Psoas muscle (tissue), 8 donors: ENCODE measurements around the gene JAML. TPM values are rescaled to one million over a fixed set of nuclear protein-coding genes. Genes with fewer than 3 reads are reported as not detected.

ENCODE experiments used
- ATAC-seq, 4 donors: fragments of 200-7000 bp; cut with Tn5 transposase; one replicate each; pipeline ENCODE4 v1.9.1; 2020; ENCODE audit warnings: moderate library complexity in 3 of 4, mild to moderate bottlenecking in 2 of 4
- DNase-seq, 2 donors: peaks; one replicate each; pipeline ENCODE4 v3.0.0-alpha.2; 2020
- H3K27ac ChIP-seq: fragments of 200-600 bp; one replicate; pipeline ENCODE4 v1.8.0; 2022
- H3K27me3 ChIP-seq, 3 donors: fragments of 200-600 bp in 1 of 3; one replicate each; pipeline versions ENCODE4 v1.6.1 to v1.8.0; 2013 to 2022; ENCODE audit warnings: low read length in 2 of 3, mild to moderate bottlenecking in 2 of 3, moderate library complexity in 1 of 3; ENCODE audit not compliant: insufficient read depth in 3 of 3
- H3K36me3 ChIP-seq, 2 donors: fragments of 200-600 bp in 1 of 2; one replicate each; pipeline versions ENCODE4 v1.6.1 to v1.8.0; 2013 to 2022; ENCODE audit warnings: low read depth in 1 of 2, mild to moderate bottlenecking in 1 of 2, moderate library complexity in 1 of 2; ENCODE audit not compliant: insufficient read depth in 1 of 2
- H3K4me1 ChIP-seq: fragments of 200-600 bp; one replicate; pipeline ENCODE4 v1.8.0; 2022
- H3K4me3 ChIP-seq: fragments of 200-600 bp; one replicate; pipeline ENCODE4 v1.8.0; 2022; ENCODE audit warnings: mild to moderate bottlenecking
- H3K9me3 ChIP-seq: fragments of 200-600 bp; one replicate; pipeline ENCODE4 v1.8.0; 2022
- WGBS, 3 donors: extraction: QIAGEN DNeasy Blood & Tissue Kit; methylation state at CpG; one replicate each; pipeline versions ENCODE4 v1.1.6 to v1.1.7; 2013; 5-methylcytosine and 5-hydroxymethylcytosine counted together
- intact Hi-C, 2 donors: fragments of 100-400 bp; cut with DNase I; formaldehyde crosslinking; loops; one replicate each; pipeline versions ENCODE4 v1.11.0 to v1.14.2; 2022
- polyA plus RNA-seq, 3 donors: library from polyadenylated mRNA; stranded (reverse); fragments of 200-250 nt; gene quantifications; one replicate each; pipeline ENCODE4 v1.2.3, GENCODE V29; 2013
- total RNA-seq, 4 donors: library from RNA; stranded (reverse); fragmentation: NEBNext Ultra II Directional in 2 of 4; extraction: Animal tissue kit (Norgen Biotek cat#: 25700) in 2 of 4; gene quantifications; one replicate each; pipeline versions ENCODE4 v1.2.1 to v1.2.4, GENCODE V29; 2021 to 2023
- TF ChIP-seq, protein P1 (sequence below): fragments of 200-600 bp; IDR thresholded peaks from one replicate; pipeline ENCODE4 v1.8.0; 2022; ENCODE audit warnings: antibody characterized with exemption
- donor health status: healthy with polysubstance abuse.
- donor health status: DM: no; HTN: no; CAD: no; lungs with moderate emphysema.
- donor health status: Bipolar disorder and iron deficiency.
- donor health status: healthy.
- donor health status: DM: yes; HTN: yes; CAD: no.
- donor health status: DM: no; HTN: no; CAD: no.
- donor health status: DM: no; HTN: no; CAD: no.
- donor health status: DM: yes; HTN: yes; CAD: no.

JAML gene
- total and polyA plus RNA-seq, 7 donors = 0.21 to 1.8 (median 0.48) TPM

DNA sequence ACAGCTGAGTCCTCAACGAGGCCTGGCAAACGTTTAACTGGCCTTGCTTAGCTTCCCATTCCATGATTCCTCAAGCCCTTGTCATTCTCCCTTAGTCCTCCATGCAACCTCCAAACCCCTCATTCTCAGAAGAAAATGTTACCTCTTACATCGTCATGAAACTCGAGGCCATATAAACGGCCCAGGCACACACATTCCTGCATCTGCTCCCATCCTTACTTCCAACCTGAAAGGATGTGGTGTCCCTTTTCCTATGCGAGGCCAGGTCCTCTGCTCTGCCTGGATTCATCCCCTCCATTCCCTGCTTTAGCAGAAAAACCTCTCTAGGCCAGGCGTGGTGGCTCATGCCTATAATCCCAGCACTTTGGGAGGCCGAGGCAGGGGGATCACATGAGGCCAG is 18.4 kb upstream of the JAML start:
- no peak for DNase-seq
- Histone ChIP-seq H3K36me3 (no peaks in the 10 kb centered on the region), H3K27me3 (peaks cover 0 to 5% (median 5%) of the 10 kb centered on the region in 3 donors), H3K4me1 (no peaks in the 10 kb centered on the region), H3K9me3 (no peaks in the 10 kb centered on the region), H3K4me3 (no peak overlapping the region), H3K27ac (no peak overlapping the region)
- TF ChIP-seq, protein P1, sequence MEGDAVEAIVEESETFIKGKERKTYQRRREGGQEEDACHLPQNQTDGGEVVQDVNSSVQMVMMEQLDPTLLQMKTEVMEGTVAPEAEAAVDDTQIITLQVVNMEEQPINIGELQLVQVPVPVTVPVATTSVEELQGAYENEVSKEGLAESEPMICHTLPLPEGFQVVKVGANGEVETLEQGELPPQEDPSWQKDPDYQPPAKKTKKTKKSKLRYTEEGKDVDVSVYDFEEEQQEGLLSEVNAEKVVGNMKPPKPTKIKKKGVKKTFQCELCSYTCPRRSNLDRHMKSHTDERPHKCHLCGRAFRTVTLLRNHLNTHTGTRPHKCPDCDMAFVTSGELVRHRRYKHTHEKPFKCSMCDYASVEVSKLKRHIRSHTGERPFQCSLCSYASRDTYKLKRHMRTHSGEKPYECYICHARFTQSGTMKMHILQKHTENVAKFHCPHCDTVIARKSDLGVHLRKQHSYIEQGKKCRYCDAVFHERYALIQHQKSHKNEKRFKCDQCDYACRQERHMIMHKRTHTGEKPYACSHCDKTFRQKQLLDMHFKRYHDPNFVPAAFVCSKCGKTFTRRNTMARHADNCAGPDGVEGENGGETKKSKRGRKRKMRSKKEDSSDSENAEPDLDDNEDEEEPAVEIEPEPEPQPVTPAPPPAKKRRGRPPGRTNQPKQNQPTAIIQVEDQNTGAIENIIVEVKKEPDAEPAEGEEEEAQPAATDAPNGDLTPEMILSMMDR = no peak
- intact Hi-C loops = no loop called here
- 59 to 65% (median 59%) methylated on average over 8 of the region's 8 CpGs for WGBS, 3 donors
- no peak for ATAC-seq

DNA sequence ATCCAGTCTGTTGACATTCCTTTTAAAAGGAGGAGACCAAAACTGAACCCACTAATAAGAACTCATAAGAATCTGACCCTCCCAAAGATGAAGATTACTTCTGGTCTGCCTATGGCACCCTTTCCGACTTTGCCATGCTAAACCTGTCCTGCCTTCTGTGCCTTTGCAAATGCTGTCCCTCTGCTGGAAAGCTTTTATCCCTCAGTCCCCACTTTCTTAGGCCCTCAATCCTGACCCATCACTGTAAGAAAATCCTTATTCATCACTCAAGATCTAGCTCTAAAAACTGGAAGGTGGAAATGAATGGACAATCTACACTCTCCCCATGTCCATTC is 16.9 kb upstream of the JAML start:
- H3K27me3 ChIP-seq = peaks cover 0 to 5% (median 5%) of the 10 kb centered on the region in 3 donors
- H3K4me1 ChIP-seq = no peaks in the 10 kb centered on the region
- WGBS, 3 donors = 88 to 91% (median 89%) methylated on average over 1 of the region's 1 CpG
- no peaks in the 10 kb centered on the region for H3K36me3 ChIP-seq
- intact Hi-C loops = no loop called here
- H3K4me3 ChIP-seq = no peak overlapping the region
- peak in 1 of 4 donors; percentile 19 for ATAC-seq
- TF ChIP-seq, protein P1 = no peak
- no peaks in the 10 kb centered on the region for H3K9me3 ChIP-seq
- DNase-seq = no peak
- H3K27ac ChIP-seq = no peak overlapping the region

DNA sequence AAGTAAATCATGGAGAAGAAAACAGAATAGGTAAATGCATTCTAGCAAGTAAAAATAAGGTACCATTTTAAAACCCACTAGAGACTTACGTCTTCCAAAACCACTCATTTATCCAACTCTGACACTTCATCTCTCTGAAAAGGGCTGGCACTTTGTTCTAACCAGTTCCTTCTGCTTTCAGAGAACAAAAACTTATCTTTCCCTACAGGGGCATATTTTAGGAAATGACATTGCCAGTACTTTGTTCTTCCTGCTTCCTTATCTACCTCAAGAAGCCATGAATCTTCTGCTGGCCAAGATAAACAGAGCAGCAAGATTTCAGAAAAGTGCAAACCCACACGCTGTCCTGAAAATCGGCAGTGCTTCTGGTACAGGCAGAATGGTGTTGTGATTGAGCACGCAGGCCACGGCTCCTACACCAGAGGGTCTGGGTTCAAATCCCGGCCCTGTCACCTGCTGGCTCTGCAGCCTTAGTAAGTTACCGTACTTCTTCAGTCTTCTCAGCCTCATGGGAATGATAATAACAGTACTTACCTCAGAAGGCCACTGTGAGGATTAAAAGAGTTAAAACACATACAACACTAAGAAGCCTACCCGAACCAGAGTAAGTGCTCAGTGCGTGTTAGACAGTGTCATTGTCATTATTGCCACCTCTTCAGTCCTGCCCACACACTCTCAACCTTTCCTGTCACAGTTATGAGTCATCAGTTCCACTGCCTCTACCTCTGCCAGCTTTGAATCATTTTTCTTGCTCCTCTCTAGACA is 16.4 kb upstream of the JAML start:
- DNase-seq = no peak
- no peaks in the 10 kb centered on the region for H3K36me3 ChIP-seq
- no peaks in the 10 kb centered on the region for H3K9me3 ChIP-seq
- intact Hi-C loops = no loop called here
- peaks cover 0 to 5% (median 5%) of the 10 kb centered on the region in 3 donors for H3K27me3 ChIP-seq
- H3K27ac ChIP-seq = peak overlapping the region; percentile 2
- H3K4me3 ChIP-seq = no peak overlapping the region
- H3K4me1 ChIP-seq = no peaks in the 10 kb centered on the region
- WGBS, 3 donors = 55 to 74% (median 64%) methylated on average over 9 of the region's 9 CpGs
- TF ChIP-seq, protein P1 = no peak
- peak; percentile 41 to 70 (median 56) for ATAC-seq

DNA sequence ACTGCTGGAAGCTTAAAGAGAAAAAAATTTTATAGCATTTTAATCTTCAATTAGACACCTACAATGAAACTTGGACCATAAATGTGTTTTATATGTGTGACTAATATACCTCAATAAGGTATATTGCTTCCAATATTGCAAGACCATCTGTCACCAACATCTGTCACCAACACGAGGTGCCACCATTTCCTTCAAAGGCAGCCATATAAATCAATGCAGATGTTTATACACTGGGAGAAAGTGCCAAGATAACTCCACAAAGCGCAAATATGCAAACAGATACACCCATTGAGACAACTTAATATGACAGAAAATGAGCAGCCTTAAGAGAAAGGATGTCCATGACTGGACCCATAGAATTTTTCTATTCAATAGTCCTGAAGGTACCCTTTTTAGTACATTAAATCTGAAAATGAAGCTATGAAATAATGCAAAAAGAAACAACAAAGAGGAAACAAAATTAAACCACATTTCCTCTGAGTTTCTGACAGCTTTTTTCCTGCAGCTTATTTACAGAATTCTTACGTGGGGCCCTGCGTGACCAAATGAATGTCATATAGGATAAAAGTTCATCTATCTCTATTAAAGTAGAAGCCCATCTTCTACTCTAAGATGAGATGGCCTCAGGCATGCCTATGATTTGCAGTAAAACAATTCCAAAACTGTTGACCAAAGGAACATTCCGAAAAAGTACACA is 14.8 kb upstream of the JAML start:
- DNase-seq (no peak), ATAC-seq (no peak)
- no peaks in the 10 kb centered on the region for H3K4me1 ChIP-seq
- H3K36me3 ChIP-seq = no peaks in the 10 kb centered on the region
- WGBS, 3 donors = 75 to 81% (median 79%) methylated on average over 5 of the region's 5 CpGs
- TF ChIP-seq, protein P1 = no peak
- H3K27me3 ChIP-seq = peaks cover 0 to 5% (median 5%) of the 10 kb centered on the region in 3 donors
- intact Hi-C loops = no loop called here
- H3K9me3 ChIP-seq = no peaks in the 10 kb centered on the region
- H3K4me3 ChIP-seq = no peak overlapping the region
- H3K27ac ChIP-seq = no peak overlapping the region
